GM12801 (cell line): ENCODE results near the gene CIB4.

Source experiments
- TF ChIP-seq, protein P1 (sequence below): IDR thresholded peaks from one replicate; pipeline ENCODE4 v1.5.1; 2011; ENCODE audit warnings: control low read depth; ENCODE audit not compliant: insufficient read length; ENCODE audit errors: extremely low read depth

Gene CIB4

GRCh38 chr2:26536371-26537068, 104.6 kb downstream of the CIB4 start:
- TF ChIP-seq, protein P1, sequence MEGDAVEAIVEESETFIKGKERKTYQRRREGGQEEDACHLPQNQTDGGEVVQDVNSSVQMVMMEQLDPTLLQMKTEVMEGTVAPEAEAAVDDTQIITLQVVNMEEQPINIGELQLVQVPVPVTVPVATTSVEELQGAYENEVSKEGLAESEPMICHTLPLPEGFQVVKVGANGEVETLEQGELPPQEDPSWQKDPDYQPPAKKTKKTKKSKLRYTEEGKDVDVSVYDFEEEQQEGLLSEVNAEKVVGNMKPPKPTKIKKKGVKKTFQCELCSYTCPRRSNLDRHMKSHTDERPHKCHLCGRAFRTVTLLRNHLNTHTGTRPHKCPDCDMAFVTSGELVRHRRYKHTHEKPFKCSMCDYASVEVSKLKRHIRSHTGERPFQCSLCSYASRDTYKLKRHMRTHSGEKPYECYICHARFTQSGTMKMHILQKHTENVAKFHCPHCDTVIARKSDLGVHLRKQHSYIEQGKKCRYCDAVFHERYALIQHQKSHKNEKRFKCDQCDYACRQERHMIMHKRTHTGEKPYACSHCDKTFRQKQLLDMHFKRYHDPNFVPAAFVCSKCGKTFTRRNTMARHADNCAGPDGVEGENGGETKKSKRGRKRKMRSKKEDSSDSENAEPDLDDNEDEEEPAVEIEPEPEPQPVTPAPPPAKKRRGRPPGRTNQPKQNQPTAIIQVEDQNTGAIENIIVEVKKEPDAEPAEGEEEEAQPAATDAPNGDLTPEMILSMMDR: no peak

DNA sequence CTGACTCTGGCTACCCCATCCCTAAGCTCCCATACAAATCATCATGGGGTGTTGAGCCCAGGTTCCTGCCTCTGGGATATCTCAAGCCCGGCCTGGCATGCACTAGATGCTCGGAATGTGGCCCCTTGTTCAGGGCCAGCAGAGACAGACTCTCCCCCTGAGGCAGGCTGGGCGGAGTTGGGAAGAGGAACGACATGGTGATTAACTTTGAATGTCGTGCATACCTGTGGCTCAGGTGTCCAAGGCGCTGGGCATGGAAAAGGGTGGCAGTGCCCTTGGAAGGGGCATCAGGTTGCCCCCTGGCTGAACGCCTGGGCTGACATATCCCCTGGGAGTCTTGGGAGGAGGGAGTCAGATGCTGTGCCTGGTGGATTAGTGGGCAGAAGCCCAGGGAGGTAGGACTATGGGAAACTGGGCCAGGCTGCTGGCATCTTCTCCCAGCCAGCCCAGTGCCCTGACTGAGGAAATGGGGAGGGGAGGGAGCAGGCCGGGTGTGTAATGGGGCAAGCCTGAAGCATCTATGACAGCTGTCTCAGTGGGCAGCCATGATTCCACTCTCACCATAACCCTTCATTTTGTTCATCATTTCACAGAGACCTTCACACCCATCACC, 105.4 kb downstream of the CIB4 start:
- TF ChIP-seq, protein P1: no peak

DNA sequence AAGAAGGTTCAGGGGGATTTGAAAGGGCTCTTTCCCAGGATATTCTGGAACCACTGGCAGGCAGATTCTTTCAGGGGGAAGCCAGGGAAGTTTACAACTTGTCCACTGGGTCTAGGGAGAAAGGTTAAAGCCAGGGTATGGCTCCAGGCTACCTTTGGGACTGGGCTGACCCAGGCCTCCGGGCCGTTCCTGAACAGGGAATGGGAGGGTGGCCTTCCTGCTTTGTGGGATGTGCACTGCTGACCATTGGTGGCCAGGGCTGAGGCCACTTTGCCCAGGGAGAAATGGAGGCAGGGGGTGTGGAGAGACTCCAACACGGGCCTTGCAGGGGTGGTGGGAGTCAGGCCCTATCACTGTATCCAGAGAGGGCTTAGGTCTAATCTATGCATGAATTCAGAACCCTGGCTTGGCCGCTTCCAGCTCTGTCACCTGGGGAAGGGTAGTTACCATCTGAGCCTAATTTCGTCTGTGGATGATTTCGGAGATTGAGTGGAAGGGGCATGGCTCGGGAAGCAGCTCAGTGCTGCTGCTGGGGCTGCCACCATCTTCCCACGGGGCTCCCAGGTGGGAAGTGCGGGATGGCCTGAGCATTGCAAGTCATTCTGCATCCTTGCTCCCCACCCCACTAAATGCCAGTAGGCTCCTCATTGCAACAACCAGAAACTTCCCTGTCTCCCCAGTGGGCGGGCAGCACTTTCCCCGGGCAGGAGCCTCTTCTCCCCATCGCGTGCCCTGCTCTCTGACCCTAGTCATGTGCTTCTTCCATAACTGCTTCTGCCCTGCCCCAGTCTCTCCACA, 106.1 kb downstream of the CIB4 start:
- TF ChIP-seq, protein P1: no peak

DNA sequence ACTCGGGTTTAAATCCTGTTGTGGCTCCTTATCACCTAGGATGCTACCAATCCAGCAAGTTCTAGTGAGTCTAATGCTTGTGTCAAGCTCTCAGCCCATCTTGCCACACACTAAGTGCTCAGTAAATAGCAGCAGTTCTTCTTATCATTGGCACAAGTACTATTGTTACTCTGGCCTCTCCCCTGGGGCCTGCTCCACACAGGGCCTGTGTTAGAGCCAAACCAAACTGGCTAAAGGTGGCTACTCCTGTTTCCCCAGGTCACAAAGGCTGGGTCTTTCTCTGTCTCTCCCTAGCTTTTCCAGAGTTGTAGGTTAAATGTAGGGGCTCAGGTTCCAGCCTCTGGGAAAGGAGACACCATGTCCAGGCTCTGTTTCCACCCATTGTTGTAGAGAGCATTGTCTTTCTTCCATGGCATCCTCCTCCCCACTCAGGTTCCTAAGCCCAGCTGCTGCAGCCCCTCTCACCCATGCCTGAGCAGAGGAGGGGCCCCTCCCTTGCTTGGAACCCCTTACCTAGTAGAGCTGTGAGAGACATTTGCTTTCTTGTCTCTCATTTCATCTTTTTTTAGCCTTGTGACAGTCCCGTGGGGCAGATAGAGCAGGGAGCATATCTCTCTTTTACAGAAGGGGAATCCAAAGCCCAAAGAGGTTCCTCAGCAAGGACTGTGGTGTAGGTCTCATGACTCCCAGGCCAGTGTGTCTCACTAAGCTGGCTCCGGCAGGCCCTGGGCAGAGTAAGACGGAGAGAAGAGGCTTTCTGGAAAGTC, 106.9 kb downstream of the CIB4 start:
- TF ChIP-seq, protein P1: no peak

GRCh38 chr2:26533661-26534060, 107.5 kb downstream of the CIB4 start:
- TF ChIP-seq, protein P1: no peak

- TF ChIP-seq, protein P1: no peak
Observed at GRCh38 chr2:26532301-26533250, 108.6 kb downstream of the CIB4 start.
